Left lung (tissue), 10 donors: ENCODE data around the gene NPHP1. TPM values are rescaled to one million over a fixed set of nuclear protein-coding genes. Genes with fewer than 3 reads are reported as not detected.
A peak's percentile ranks its signal among the peaks of the same experiment; 100 is the strongest.

Source experiments
- ATAC-seq: fragments of 200-7000 bp; cut with Tn5 transposase; one replicate; pipeline ENCODE4 v1.9.1; 2020; ENCODE audit warnings: moderate library complexity
- DNase-seq, 4 donors: peaks; one replicate each; pipeline ENCODE4 v3.0.0-alpha.2; 2013 to 2020
- H3K27ac ChIP-seq, 2 donors: fragments of 200-600 bp; sonication (generic) in 1 of 2; one replicate each; pipeline versions ENCODE4 v1.5.0 to v1.8.0; 2020 to 2021
- H3K27me3 ChIP-seq, 2 donors: fragments of 200-600 bp; sonication (generic) in 1 of 2; one replicate each; pipeline versions ENCODE4 v1.5.0 to v1.8.0; 2020 to 2021
- H3K36me3 ChIP-seq, 2 donors: fragments of 200-600 bp; sonication (generic) in 1 of 2; one replicate each; pipeline versions ENCODE4 v1.5.0 to v1.8.0; 2020 to 2021
- H3K4me1 ChIP-seq, 2 donors: fragments of 200-600 bp; one replicate each; pipeline ENCODE4 v1.8.0; 2021
- H3K4me3 ChIP-seq, 2 donors: fragments of 200-600 bp; sonication (generic) in 1 of 2; one replicate each; pipeline versions ENCODE4 v1.5.0 to v1.8.0; 2020 to 2021; ENCODE audit warnings: mild to moderate bottlenecking in 1 of 2
- H3K9me3 ChIP-seq, 2 donors: fragments of 200-600 bp; sonication (generic) in 1 of 2; one replicate each; pipeline versions ENCODE4 v1.5.0 to v1.8.0; 2020 to 2021
- CTCF ChIP-seq, 2 donors: fragments of 200-600 bp; sonication (generic) in 1 of 2; IDR thresholded peaks; one replicate each; pipeline versions ENCODE4 v1.5.0 to v1.8.0; 2021; ENCODE audit warnings: antibody characterized with exemption in 2 of 2
- intact Hi-C, 2 donors: fragments of 100-400 bp; cut with DNase I; formaldehyde crosslinking; loops; one replicate each; pipeline versions ENCODE4 v1.11.2 to v1.14.2; 2022
- polyA plus RNA-seq, 6 donors: library from polyadenylated mRNA; unstranded; fragments of 120-200 nt; gene quantifications; one replicate each; pipeline ENCODE4 v1.2.1, GENCODE V29; 2013; ENCODE audit not compliant: insufficient read length in 6 of 6
- total RNA-seq, 2 donors: library from RNA; stranded (reverse); fragmentation: NEBNext Ultra II Directional; extraction: Animal tissue kit (Norgen Biotek cat#: 25700); gene quantifications; one replicate each; pipeline ENCODE4 v1.2.1, GENCODE V29; 2021
- donor health status: DM: no; HTN: yes; CAD: no.
- donor health status: DM: no; HTN: no; CAD: no.

The NPHP1 gene
- total and polyA plus RNA-seq, 8 donors: 5.3 to 19.2 (median 13.5) TPM

- DNase-seq (no peak), ATAC-seq (no peak)
- intact Hi-C loops: no loop called here
- no peaks in the 10 kb centered on the region for H3K27me3 ChIP-seq
- H3K27ac ChIP-seq: no peak overlapping the region
- H3K9me3 ChIP-seq: no peaks in the 10 kb centered on the region
- H3K4me1 ChIP-seq: peaks cover 0 to 7% of the 10 kb centered on the region in 2 donors
- no peaks in the 10 kb centered on the region for H3K36me3 ChIP-seq
- TF ChIP-seq CTCF (IDR thresholded peaks at IDR 0.05): no peak
- no peak overlapping the region for H3K4me3 ChIP-seq
Observed at GRCh38 chr2:110126906-110127305, 77.9 kb downstream of the NPHP1 start.

GRCh38 chr2:110126086-110126773, 78.6 kb downstream of the NPHP1 start:
- Histone ChIP-seq H3K36me3 (no peaks in the 10 kb centered on the region), H3K27ac (no peak overlapping the region), H3K4me3 (no peak overlapping the region), H3K4me1 (peaks cover 4 to 7% of the 10 kb centered on the region in 2 donors), H3K9me3 (no peaks in the 10 kb centered on the region), H3K27me3 (no peaks in the 10 kb centered on the region)
- intact Hi-C loops: no loop called here
- peak; percentile 50 for ATAC-seq
- no peak for DNase-seq
- no peak for TF ChIP-seq CTCF (IDR thresholded peaks at IDR 0.05)

GRCh38 chr2:110124939-110125691, 79.7 kb downstream of the NPHP1 start:
- Histone ChIP-seq H3K27ac (peak overlapping the region in 1 of 2 donors; percentile 35), H3K36me3 (no peaks in the 10 kb centered on the region), H3K4me3 (no peak overlapping the region), H3K27me3 (no peaks in the 10 kb centered on the region), H3K9me3 (no peaks in the 10 kb centered on the region), H3K4me1 (peaks cover 7 to 12% of the 10 kb centered on the region in 2 donors)
- no peak for TF ChIP-seq CTCF (IDR thresholded peaks at IDR 0.05)
- DNase-seq (no peak), ATAC-seq (peak; percentile 52)
- intact Hi-C loops: no loop called here

GRCh38 chr2:110124038-110124825, 80.6 kb downstream of the NPHP1 start:
- no peak overlapping the region for H3K27ac ChIP-seq

More at GRCh38 chr2:110124038-110124825, 80.6 kb downstream of the NPHP1 start:
- no peak for DNase-seq
- ATAC-seq: peak; percentile 84
- intact Hi-C loops: no loop called here
- no peaks in the 10 kb centered on the region for H3K27me3 ChIP-seq
- no peak overlapping the region for H3K4me3 ChIP-seq
- TF ChIP-seq CTCF (IDR thresholded peaks at IDR 0.05): no peak
- peaks cover 7 to 12% of the 10 kb centered on the region in 2 donors for H3K4me1 ChIP-seq
- no peaks in the 10 kb centered on the region for H3K36me3 ChIP-seq
- no peaks in the 10 kb centered on the region for H3K9me3 ChIP-seq
